VCaP (cell line): Measurements from ENCODE around the gene CACNA1A.
A peak's percentile ranks its signal among the peaks of the same experiment; 100 is the strongest.
"Not testable (repeated sequence)": the region's sequence is repeated elsewhere in the genome, so short reads cannot be mapped to it uniquely, and the experiment has no call there.

Experiments used
- H3K27ac ChIP-seq: fragments of 450-650 bp; 2 replicates; pipeline ENCODE4 v1.5.1; 2017
- TF ChIP-seq, protein P1 (sequence below): fragments of 450-650 bp; conservative IDR thresholded peaks from 2 replicates; pipeline ENCODE4 v1.5.1; 2017; ENCODE audit warnings: mild to moderate bottlenecking, moderate library complexity

The CACNA1A gene

DNA sequence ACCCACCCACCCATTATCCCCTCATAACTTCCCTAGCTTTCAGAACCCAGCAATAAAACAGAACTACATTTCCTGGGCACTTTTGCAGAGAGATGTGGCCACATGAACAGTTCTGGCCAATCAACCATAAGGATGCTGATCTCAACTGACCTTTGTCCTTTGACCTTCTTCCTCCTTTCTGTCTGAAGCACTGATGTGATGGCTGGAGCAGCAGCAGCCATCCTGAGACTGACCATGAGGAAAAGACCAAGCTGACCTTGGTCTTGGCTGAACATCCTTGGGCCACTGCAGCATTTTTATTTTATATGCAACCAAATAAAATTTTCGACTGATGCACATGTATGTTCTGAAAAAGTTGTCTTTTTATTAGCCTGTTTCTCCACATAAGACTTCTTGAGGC, 33.1 kb upstream of the CACNA1A start:
- TF ChIP-seq, protein P1, sequence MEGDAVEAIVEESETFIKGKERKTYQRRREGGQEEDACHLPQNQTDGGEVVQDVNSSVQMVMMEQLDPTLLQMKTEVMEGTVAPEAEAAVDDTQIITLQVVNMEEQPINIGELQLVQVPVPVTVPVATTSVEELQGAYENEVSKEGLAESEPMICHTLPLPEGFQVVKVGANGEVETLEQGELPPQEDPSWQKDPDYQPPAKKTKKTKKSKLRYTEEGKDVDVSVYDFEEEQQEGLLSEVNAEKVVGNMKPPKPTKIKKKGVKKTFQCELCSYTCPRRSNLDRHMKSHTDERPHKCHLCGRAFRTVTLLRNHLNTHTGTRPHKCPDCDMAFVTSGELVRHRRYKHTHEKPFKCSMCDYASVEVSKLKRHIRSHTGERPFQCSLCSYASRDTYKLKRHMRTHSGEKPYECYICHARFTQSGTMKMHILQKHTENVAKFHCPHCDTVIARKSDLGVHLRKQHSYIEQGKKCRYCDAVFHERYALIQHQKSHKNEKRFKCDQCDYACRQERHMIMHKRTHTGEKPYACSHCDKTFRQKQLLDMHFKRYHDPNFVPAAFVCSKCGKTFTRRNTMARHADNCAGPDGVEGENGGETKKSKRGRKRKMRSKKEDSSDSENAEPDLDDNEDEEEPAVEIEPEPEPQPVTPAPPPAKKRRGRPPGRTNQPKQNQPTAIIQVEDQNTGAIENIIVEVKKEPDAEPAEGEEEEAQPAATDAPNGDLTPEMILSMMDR: no peak
- no peak overlapping the region for H3K27ac ChIP-seq

DNA sequence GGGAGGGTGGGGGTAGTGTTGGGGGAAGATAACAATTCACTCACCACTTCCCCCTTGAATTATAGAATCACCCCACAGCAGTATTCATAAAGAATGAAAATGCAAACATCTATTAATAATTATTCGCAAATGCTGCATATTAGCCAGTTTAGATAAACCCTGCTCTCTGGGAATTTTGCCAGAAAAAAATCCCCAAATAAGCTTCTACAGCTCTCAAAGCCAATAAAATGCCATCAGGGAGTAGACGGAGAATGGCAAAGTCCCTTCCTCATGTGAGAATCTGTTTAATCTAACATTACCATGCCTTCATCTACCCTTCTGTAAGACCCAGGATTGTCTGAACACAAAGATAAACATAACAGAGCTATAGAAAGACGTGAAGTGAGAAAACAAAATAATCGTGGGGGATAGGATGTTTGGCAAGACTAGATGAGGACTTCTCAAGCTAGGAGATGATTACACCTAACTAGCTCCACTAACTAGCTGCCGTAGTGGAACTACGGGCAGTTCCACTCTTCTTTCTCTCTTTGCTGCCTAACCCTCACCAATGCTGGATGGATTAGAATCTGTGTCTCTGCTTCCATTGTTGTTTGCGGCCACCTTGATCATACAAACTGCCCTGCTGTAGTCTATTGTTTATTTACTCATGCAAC, 32.4 kb upstream of the CACNA1A start:
- H3K27ac ChIP-seq: no peak overlapping the region
- TF ChIP-seq, protein P1: no peak

DNA sequence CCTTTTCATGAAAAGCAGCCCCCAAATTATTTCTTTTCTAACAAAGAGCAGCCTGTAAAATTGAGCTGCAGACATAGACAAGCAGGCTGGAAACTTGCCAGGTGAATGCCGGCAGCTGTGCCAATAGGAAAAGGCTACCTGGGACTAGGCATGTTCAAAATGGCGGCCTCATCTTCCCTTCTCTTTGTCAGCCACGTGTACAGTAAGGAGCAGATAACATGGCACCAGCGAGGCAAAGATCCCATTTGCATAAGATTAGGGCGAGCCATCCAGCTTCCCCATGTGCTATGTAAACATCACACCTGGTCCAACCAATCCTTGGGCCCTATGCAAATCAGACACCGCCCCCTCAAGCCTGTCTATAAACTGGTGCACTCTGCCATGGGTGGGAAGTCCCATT, 31.2 kb upstream of the CACNA1A start:
- TF ChIP-seq, protein P1: no peak
- no peak overlapping the region for H3K27ac ChIP-seq

DNA sequence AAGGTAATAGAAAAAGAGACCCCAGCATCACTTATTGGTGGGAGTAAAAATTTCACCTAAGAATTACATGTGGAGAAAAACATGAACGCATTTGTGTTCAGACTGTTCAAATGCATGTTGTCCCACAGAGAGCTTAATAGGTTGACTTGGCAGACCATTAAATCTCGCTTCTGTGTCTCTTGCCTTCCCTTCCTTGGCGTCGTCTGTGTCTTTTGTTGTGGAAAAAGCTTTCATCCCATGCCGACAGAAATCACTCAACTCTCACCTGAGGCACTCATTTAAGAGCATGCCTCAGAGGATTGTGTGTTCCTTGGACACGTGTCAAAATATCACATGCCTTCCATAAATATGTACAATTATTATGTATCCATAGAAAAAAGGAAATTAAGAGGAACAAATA, 24.4 kb upstream of the CACNA1A start:
- H3K27ac ChIP-seq: no peak overlapping the region
- TF ChIP-seq, protein P1: no peak

DNA sequence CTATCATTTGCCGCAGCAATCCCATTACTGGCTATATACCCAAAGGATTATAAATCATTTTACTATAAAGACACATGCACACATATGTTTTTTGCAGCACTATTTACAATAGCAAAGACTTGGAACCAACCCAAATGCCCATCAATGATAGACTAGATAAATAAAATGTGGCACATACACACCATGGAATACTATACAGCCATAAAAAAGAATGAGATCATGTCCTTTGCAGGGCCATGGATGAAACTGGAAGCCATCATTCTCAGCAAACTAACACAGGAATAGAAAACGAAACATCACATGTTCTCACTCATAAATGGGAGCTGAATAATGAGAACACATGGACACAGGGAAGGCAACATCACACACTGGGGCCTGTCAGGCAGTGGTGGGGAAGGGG, 23.4 kb upstream of the CACNA1A start:
- not testable (repeated sequence) for H3K27ac ChIP-seq

DNA sequence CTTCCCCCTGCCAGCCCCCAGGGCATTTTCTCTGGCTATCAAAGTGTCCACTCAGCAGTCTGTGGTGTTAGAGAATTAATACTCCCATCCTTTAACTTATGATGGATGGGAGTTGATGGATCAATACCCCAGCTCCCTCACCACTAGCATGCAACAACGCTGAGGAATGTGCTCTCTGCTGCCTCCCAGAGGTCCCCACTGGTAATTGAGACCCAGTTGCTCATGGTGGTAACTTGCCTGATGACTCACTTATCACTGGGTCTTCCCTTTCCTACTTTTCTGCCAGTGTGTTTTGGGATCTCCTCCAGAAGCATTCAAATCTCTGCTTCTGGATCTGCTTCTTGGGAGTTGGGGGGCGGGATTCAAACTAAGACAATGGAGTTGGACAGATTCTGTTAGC, 20.3 kb upstream of the CACNA1A start:
- H3K27ac ChIP-seq: no peak overlapping the region
- TF ChIP-seq, protein P1: peak; percentile 35; the same call in 1 of the 2 replicates

DNA sequence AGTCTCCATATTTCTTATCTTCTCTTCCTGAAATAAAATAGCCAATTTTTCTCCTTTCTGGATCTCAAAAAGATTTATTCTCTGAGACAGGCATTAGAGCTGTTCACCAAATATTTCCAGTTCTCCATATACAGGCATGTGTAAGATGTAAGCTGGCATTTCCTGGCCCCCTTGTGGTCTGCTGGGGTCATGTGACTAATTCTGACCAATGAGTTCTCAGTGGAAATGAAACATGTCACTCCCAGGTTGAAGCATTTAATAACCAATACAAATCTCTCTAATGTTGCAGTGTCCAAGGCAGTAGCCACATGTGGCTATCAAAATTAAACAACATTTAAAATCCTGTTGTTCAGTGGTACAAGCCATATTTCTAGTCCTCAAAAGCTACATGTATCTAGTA, 14.8 kb upstream of the CACNA1A start:
- H3K27ac ChIP-seq: no peak overlapping the region
- TF ChIP-seq, protein P1: no peak

DNA sequence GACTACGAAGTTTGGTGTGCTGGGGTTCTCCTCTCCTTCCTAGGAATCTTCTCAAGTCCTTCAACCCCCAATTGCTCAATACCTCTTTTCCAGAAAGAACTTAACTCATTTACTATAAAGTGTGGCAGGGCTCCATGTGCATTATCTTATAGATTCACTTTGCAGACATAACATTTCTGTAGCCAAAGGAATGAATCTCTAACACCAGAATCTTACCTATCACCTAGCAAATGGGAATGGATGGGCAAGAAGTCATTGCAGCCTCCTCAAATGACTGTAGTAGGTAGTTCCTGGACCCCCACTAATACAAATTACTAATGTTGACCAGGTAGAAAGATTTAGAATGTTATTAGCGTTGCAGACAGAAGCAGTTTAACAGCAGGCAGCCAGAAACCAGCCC, 5.7 kb upstream of the CACNA1A start:
- TF ChIP-seq, protein P1: no peak
- no peak overlapping the region for H3K27ac ChIP-seq
